Measurements from ENCODE around the gene CPLX3.

Gene CPLX3

GRCh38 chr15:74839526-74840395 lies 13.3 kb downstream of the CPLX3 start:
- H3K4me3 ChIP-seq (replicated peaks; ENCODE audit: low read depth, low read length), result no peak overlapping the region
- TF ChIP-seq CTCF (IDR thresholded peaks at IDR 0.05; ENCODE audit: insufficient read depth, low read length, poor library complexity, severe bottlenecking), result peak; percentile 37
- H3K27me3 ChIP-seq (replicated peaks; ENCODE audit: control insufficient read depth, insufficient read depth, low read length), result no peaks in the 10 kb centered on the region
- no peak for DNase-seq (ENCODE audit: extremely low read depth, insufficient read length)
- peaks cover 19% of the 10 kb centered on the region for H3K36me3 ChIP-seq (ENCODE audit: control insufficient read depth, insufficient read depth, low read length)

GRCh38 chr15:74840851-74841775 lies 14.7 kb downstream of the CPLX3 start:
- Histone ChIP-seq H3K4me3 (replicated peaks; ENCODE audit: low read depth, low read length) (no peak overlapping the region), H3K36me3 (ENCODE audit: control insufficient read depth, insufficient read depth, low read length) (peaks cover 24% of the 10 kb centered on the region), H3K27me3 (replicated peaks; ENCODE audit: control insufficient read depth, insufficient read depth, low read length) (no peaks in the 10 kb centered on the region)
- no peak for TF ChIP-seq CTCF (IDR thresholded peaks at IDR 0.05; ENCODE audit: insufficient read depth, low read length, poor library complexity, severe bottlenecking)
- DNase-seq (ENCODE audit: extremely low read depth, insufficient read length), result no peak

GRCh38 chr15:74841891-74842373 lies 15.5 kb downstream of the CPLX3 start:
- peak overlapping the region; percentile 64 for H3K4me3 ChIP-seq (replicated peaks; ENCODE audit: low read depth, low read length)
- no peak for TF ChIP-seq CTCF (IDR thresholded peaks at IDR 0.05; ENCODE audit: insufficient read depth, low read length, poor library complexity, severe bottlenecking)
- peaks cover 22% of the 10 kb centered on the region for H3K36me3 ChIP-seq (ENCODE audit: control insufficient read depth, insufficient read depth, low read length)
- no peak for DNase-seq (ENCODE audit: extremely low read depth, insufficient read length)
- H3K27me3 ChIP-seq (replicated peaks; ENCODE audit: control insufficient read depth, insufficient read depth, low read length), result no peaks in the 10 kb centered on the region

GRCh38 chr15:74842581-74843444 lies 16.4 kb downstream of the CPLX3 start, which contains the start of gene ULK3:
Gene ULK3 (minus strand): TSS chr15:74843156. CDS start chr15:74843105, 51 bp downstream.
- peak within 1 kb of the TSS; percentile 64 for H3K4me3 ChIP-seq (replicated peaks; ENCODE audit: low read depth, low read length)
- H3K36me3 ChIP-seq (ENCODE audit: control insufficient read depth, insufficient read depth, low read length), result peaks cover 29% of the 10 kb centered on the region
- TF ChIP-seq CTCF (IDR thresholded peaks at IDR 0.05; ENCODE audit: insufficient read depth, low read length, poor library complexity, severe bottlenecking), result peak; percentile 52
- no peaks in the 10 kb centered on the region for H3K27me3 ChIP-seq (replicated peaks; ENCODE audit: control insufficient read depth, insufficient read depth, low read length)
- peak; percentile 91 for DNase-seq (ENCODE audit: extremely low read depth, insufficient read length)

GRCh38 chr15:74843445-74843828 lies 17.0 kb downstream of the CPLX3 start:
- no peak for TF ChIP-seq CTCF (IDR thresholded peaks at IDR 0.05; ENCODE audit: insufficient read depth, low read length, poor library complexity, severe bottlenecking)
- Histone ChIP-seq H3K27me3 (replicated peaks; ENCODE audit: control insufficient read depth, insufficient read depth, low read length) (no peaks in the 10 kb centered on the region), H3K36me3 (ENCODE audit: control insufficient read depth, insufficient read depth, low read length) (peaks cover 32% of the 10 kb centered on the region), H3K4me3 (replicated peaks; ENCODE audit: low read depth, low read length) (peak overlapping the region; percentile 55)
- DNase-seq (ENCODE audit: extremely low read depth, insufficient read length), result no peak

Data from GM06990 (cell line).